Measurements from ENCODE around the gene LUZP1. TPM values are rescaled to one million over a fixed set of nuclear protein-coding genes. Genes with fewer than 3 reads are reported as not detected.

The LUZP1 gene
- total RNA-seq, 4 donors from 2014 or later, result 22.3 to 38.4 (median 30.3) TPM

- Histone ChIP-seq H3K9me3 (no peaks in the 10 kb centered on the region), H3K27ac (peak overlapping the region; percentile 88 to 97 (median 95)), H3K36me3 (no peaks in the 10 kb centered on the region), H3K27me3 (no peaks in the 10 kb centered on the region), H3K4me1 (peaks cover 0 to 71% (median 9%) of the 10 kb centered on the region in 3 donors), H3K4me3 (peak overlapping the region; percentile 78 to 86)
- WGBS, 2 donors (ENCODE audit: low coverage in 1 of 2), result 0 to 1% methylated on average over 7 to 23 of the region's 45 CpGs
- no peak for TF ChIP-seq EP300 (IDR thresholded peaks at IDR 0.05)
- TF ChIP-seq POLR2A (IDR thresholded peaks at IDR 0.05), result peak in 1 of 2 donors; percentile 13
- no peak for TF ChIP-seq POLR2AphosphoS5 (IDR thresholded peaks at IDR 0.05)
- TF ChIP-seq CTCF (IDR thresholded peaks at IDR 0.05), result peak in 1 of 4 experiments; percentile 20
- peak; percentile 59 for ATAC-seq
Observed at GRCh38 chr1:23167353-23168078, 1.1 kb downstream of the LUZP1 start.

GRCh38 chr1:23166854-23167253 is 1.8 kb downstream of the LUZP1 start:
- peak overlapping the region; percentile 88 to 97 (median 95) for H3K27ac ChIP-seq
- peaks cover 0 to 69% (median 9%) of the 10 kb centered on the region in 3 donors for H3K4me1 ChIP-seq

GRCh38 chr1:23163395-23163794 is 5.3 kb downstream of the LUZP1 start:
- Histone ChIP-seq H3K9me3 (no peaks in the 10 kb centered on the region), H3K36me3 (no peaks in the 10 kb centered on the region), H3K4me3 (no peak overlapping the region), H3K27ac (no peak overlapping the region), H3K27me3 (no peaks in the 10 kb centered on the region), H3K4me1 (peaks cover 0 to 63% (median 6%) of the 10 kb centered on the region in 3 donors)
- TF ChIP-seq POLR2A (IDR thresholded peaks at IDR 0.05), result no peak
- 34 to 70% methylated on average over 2 to 3 of the region's 3 CpGs for WGBS, 2 donors (ENCODE audit: low coverage in 1 of 2)
- ATAC-seq, result no peak

More at GRCh38 chr1:23166854-23167253, 1.8 kb downstream of the LUZP1 start:
- H3K36me3 ChIP-seq, result no peaks in the 10 kb centered on the region
- peak in 2 of 4 experiments; percentile 7 to 10 for TF ChIP-seq CTCF (IDR thresholded peaks at IDR 0.05)
- TF ChIP-seq POLR2AphosphoS5 (IDR thresholded peaks at IDR 0.05), result no peak
- no peaks in the 10 kb centered on the region for H3K27me3 ChIP-seq
- H3K9me3 ChIP-seq, result no peaks in the 10 kb centered on the region
- no peak for ATAC-seq
- H3K4me3 ChIP-seq, result peak overlapping the region; percentile 78 to 86

GRCh38 chr1:23159963-23160877 is 8.4 kb downstream of the LUZP1 start:
- no peak overlapping the region for H3K4me3 ChIP-seq
- H3K27me3 ChIP-seq, result no peaks in the 10 kb centered on the region
- no peak for ATAC-seq
- peaks cover 0 to 71% (median 0%) of the 10 kb centered on the region in 3 donors for H3K4me1 ChIP-seq
- H3K27ac ChIP-seq, result no peak overlapping the region
- TF ChIP-seq POLR2AphosphoS5 (IDR thresholded peaks at IDR 0.05), result no peak
- no peak for TF ChIP-seq EP300 (IDR thresholded peaks at IDR 0.05)
- TF ChIP-seq CTCF (IDR thresholded peaks at IDR 0.05), result no peak
- no peak for TF ChIP-seq POLR2A (IDR thresholded peaks at IDR 0.05)
- H3K36me3 ChIP-seq, result no peaks in the 10 kb centered on the region
- no peaks in the 10 kb centered on the region for H3K9me3 ChIP-seq
- 82 to 89% methylated on average over 3 to 5 of the region's 5 CpGs for WGBS, 2 donors (ENCODE audit: low coverage in 1 of 2)

- ATAC-seq, result no peak
- WGBS, 2 donors (ENCODE audit: low coverage in 1 of 2), result 90 to 100% methylated on average over 1 to 4 of the region's 4 CpGs
- TF ChIP-seq POLR2A (IDR thresholded peaks at IDR 0.05), result no peak
- no peak for TF ChIP-seq POLR2AphosphoS5 (IDR thresholded peaks at IDR 0.05)
- no peak for TF ChIP-seq CTCF (IDR thresholded peaks at IDR 0.05)
- TF ChIP-seq EP300 (IDR thresholded peaks at IDR 0.05), result no peak
- Histone ChIP-seq H3K27ac (no peak overlapping the region), H3K9me3 (no peaks in the 10 kb centered on the region), H3K4me3 (no peak overlapping the region), H3K27me3 (no peaks in the 10 kb centered on the region), H3K36me3 (no peaks in the 10 kb centered on the region), H3K4me1 (peaks cover 0 to 67% (median 0%) of the 10 kb centered on the region in 3 donors)
Observed at GRCh38 chr1:23156940-23157339, 11.7 kb downstream of the LUZP1 start.

Measured in gastroesophageal sphincter (tissue), 4 donors.